Lower lobe of right lung (tissue), 2 donors: ENCODE data around the gene ST6GALNAC3. TPM values are rescaled to one million over a fixed set of nuclear protein-coding genes. Genes with fewer than 3 reads are reported as not detected.

Source experiments
- ATAC-seq, 2 donors: fragments of 200-7000 bp; cut with Tn5 transposase; one replicate each; pipeline ENCODE4 v1.9.1; 2020 to 2022; ENCODE audit warnings: mild to moderate bottlenecking in 2 of 2, moderate library complexity in 2 of 2
- DNase-seq: peaks from one replicate; pipeline ENCODE4 v3.0.0-alpha.2; 2020
- H3K27ac ChIP-seq: fragments of 200-600 bp; one replicate; pipeline ENCODE4 v1.8.0; 2022
- H3K27me3 ChIP-seq: fragments of 200-600 bp; one replicate; pipeline ENCODE4 v1.8.0; 2022; ENCODE audit warnings: low read depth
- H3K36me3 ChIP-seq: fragments of 200-600 bp; one replicate; pipeline ENCODE4 v1.8.0; 2022; ENCODE audit warnings: mild to moderate bottlenecking
- H3K4me1 ChIP-seq: fragments of 200-600 bp; one replicate; pipeline ENCODE4 v1.8.0; 2022
- H3K4me3 ChIP-seq: fragments of 200-600 bp; one replicate; pipeline ENCODE4 v1.8.0; 2022; ENCODE audit warnings: mild to moderate bottlenecking
- H3K9me3 ChIP-seq: fragments of 200-600 bp; one replicate; pipeline ENCODE4 v1.8.0; 2022
- CTCF ChIP-seq: fragments of 200-600 bp; IDR thresholded peaks from one replicate; pipeline ENCODE4 v1.8.0; 2022; ENCODE audit warnings: antibody characterized with exemption, mild to moderate bottlenecking
- intact Hi-C: fragments of 100-400 bp; cut with DNase I; formaldehyde crosslinking; loops from one replicate; pipeline ENCODE4 v1.11.0; 2022
- total RNA-seq: library from RNA; stranded (reverse); fragmentation: NEBNext Ultra II Directional; extraction: Animal tissue kit (Norgen Biotek cat#: 25700); gene quantifications from one replicate; pipeline ENCODE4 v1.2.1, GENCODE V29; 2021
- donor health status: DM: no; HTN: yes; CAD: no; lungs with severe emphysema.

The ST6GALNAC3 gene
- total RNA-seq, 1 donor from 2014 or later: 8.8 TPM

- H3K9me3 ChIP-seq: no peaks in the 10 kb centered on the region
- H3K36me3 ChIP-seq: no peaks in the 10 kb centered on the region
- no peak for TF ChIP-seq CTCF
- H3K27ac ChIP-seq: no peak overlapping the region
- no peaks in the 10 kb centered on the region for H3K4me1 ChIP-seq
- intact Hi-C loops: no loop called here
- no peaks in the 10 kb centered on the region for H3K27me3 ChIP-seq
- H3K4me3 ChIP-seq: no peak overlapping the region
- ATAC-seq (no peak), DNase-seq (no peak)
Observed at GRCh38 chr1:76542359-76542758, 467.8 kb downstream of the ST6GALNAC3 start.

- H3K27ac ChIP-seq: no peak overlapping the region
- intact Hi-C loops: no loop called here
- ATAC-seq (no peak), DNase-seq (no peak)
- TF ChIP-seq CTCF: no peak
- no peaks in the 10 kb centered on the region for H3K4me1 ChIP-seq
- no peak overlapping the region for H3K4me3 ChIP-seq
- H3K36me3 ChIP-seq: no peaks in the 10 kb centered on the region
- H3K9me3 ChIP-seq: no peaks in the 10 kb centered on the region
- H3K27me3 ChIP-seq: no peaks in the 10 kb centered on the region
Observed at GRCh38 chr1:76543495-76543894, 468.9 kb downstream of the ST6GALNAC3 start.

- H3K4me1 ChIP-seq: no peaks in the 10 kb centered on the region
- no peaks in the 10 kb centered on the region for H3K9me3 ChIP-seq
- no peak overlapping the region for H3K4me3 ChIP-seq
- no peaks in the 10 kb centered on the region for H3K36me3 ChIP-seq
- DNase-seq (no peak), ATAC-seq (no peak)
- no peaks in the 10 kb centered on the region for H3K27me3 ChIP-seq
- intact Hi-C loops: no loop called here
- no peak for TF ChIP-seq CTCF
- H3K27ac ChIP-seq: no peak overlapping the region
Observed at GRCh38 chr1:76546354-76546933, 471.9 kb downstream of the ST6GALNAC3 start.

GRCh38 chr1:76547916-76548315 lies 473.4 kb downstream of the ST6GALNAC3 start:
- intact Hi-C loops: no loop called here
- H3K9me3 ChIP-seq: no peaks in the 10 kb centered on the region
- no peaks in the 10 kb centered on the region for H3K36me3 ChIP-seq
- no peaks in the 10 kb centered on the region for H3K27me3 ChIP-seq
- ATAC-seq (no peak), DNase-seq (no peak)
- no peak overlapping the region for H3K27ac ChIP-seq
- H3K4me3 ChIP-seq: no peak overlapping the region
- no peaks in the 10 kb centered on the region for H3K4me1 ChIP-seq
- TF ChIP-seq CTCF: no peak

GRCh38 chr1:76548513-76549100 lies 474.1 kb downstream of the ST6GALNAC3 start:
- DNase-seq (no peak), ATAC-seq (no peak)
- Histone ChIP-seq H3K9me3 (no peaks in the 10 kb centered on the region), H3K4me1 (no peaks in the 10 kb centered on the region), H3K27me3 (no peaks in the 10 kb centered on the region), H3K4me3 (no peak overlapping the region), H3K36me3 (no peaks in the 10 kb centered on the region), H3K27ac (no peak overlapping the region)
- intact Hi-C loops: no loop called here
- TF ChIP-seq CTCF: no peak
